Spleen (tissue), 11 donors: ENCODE data around the gene DHX38. TPM values are rescaled to one million over a fixed set of nuclear protein-coding genes. Genes with fewer than 3 reads are reported as not detected.

Experiments
- DNase-seq: peaks from one replicate; pipeline ENCODE4 v3.0.0-alpha.2; 2020
- H3K27ac ChIP-seq, 8 donors: fragments of 200-600 bp; sonication (generic) in 7 of 8; 1 replicate in 4 of 8; 2 replicates in 4 of 8; pipeline versions ENCODE4 v1.5.0 to v1.8.0; 2016 to 2021; ENCODE audit warnings: inconsistent platforms in 4 of 8, mild to moderate bottlenecking in 4 of 8, moderate library complexity in 1 of 8
- H3K27me3 ChIP-seq, 7 donors: fragments of 200-600 bp; sonication (generic) in 6 of 7; replicated peaks in 1 of 7; 1 replicate in 4 of 7; 2 replicates in 3 of 7; pipeline versions ENCODE4 v1.5.0 to v1.8.0; 2016 to 2021; ENCODE audit warnings: inconsistent platforms in 3 of 7, mild to moderate bottlenecking in 1 of 7
- H3K36me3 ChIP-seq, 6 donors: fragments of 200-600 bp; sonication (generic) in 5 of 6; 1 replicate in 4 of 6; 2 replicates in 2 of 6; pipeline versions ENCODE4 v1.5.0 to v1.8.0; 2016 to 2021; ENCODE audit warnings: inconsistent platforms in 2 of 6
- H3K4me1 ChIP-seq, 6 donors: fragments of 200-600 bp; sonication (generic) in 5 of 6; 1 replicate in 3 of 6; 2 replicates in 3 of 6; pipeline versions ENCODE4 v1.5.0 to v1.8.0; 2016 to 2021; ENCODE audit warnings: inconsistent platforms in 3 of 6
- H3K4me3 ChIP-seq, 8 donors: fragments of 200-600 bp; sonication (generic) in 7 of 8; 1 replicate in 4 of 8; 2 replicates in 4 of 8; pipeline versions ENCODE4 v1.5.0 to v1.8.0; 2016 to 2021; ENCODE audit warnings: inconsistent platforms in 4 of 8, mild to moderate bottlenecking in 4 of 8, moderate library complexity in 2 of 8
- H3K9me3 ChIP-seq, 8 donors: fragments of 200-600 bp; sonication (generic) in 7 of 8; 1 replicate in 4 of 8; 2 replicates in 4 of 8; pipeline versions ENCODE4 v1.5.0 to v1.8.0; 2016 to 2021; ENCODE audit warnings: inconsistent platforms in 4 of 8
- CTCF ChIP-seq, 11 experiments: fragments of 200-600 bp in 7 of 11; fragments of 450-650 bp in 4 of 11; sonication (generic) in 4 of 11; IDR thresholded peaks in 8 of 11; conservative IDR thresholded peaks in 3 of 11; 1 replicate in 7 of 11; 2 replicates in 4 of 11; pipeline versions ENCODE4 v1.4.0 to v1.8.0; 2016 to 2021; ENCODE audit warnings: antibody characterized with exemption in 11 of 11, inconsistent platforms in 4 of 11, mild to moderate bottlenecking in 1 of 11
- POLR2A ChIP-seq, 3 donors: fragments of 450-650 bp; IDR thresholded peaks; one replicate each; pipeline ENCODE4 v1.5.1; 2017; ENCODE audit warnings: antibody characterized with exemption in 3 of 3, mild to moderate bottlenecking in 1 of 3
- POLR2AphosphoS5 ChIP-seq, 3 donors: sonication (generic); formaldehyde crosslinking; IDR thresholded peaks; one replicate each; pipeline ENCODE4 v1.5.1; 2017; ENCODE audit warnings: antibody characterized with exemption in 3 of 3
- WGBS, 5 donors: extraction: QIAGEN DNeasy Blood & Tissue Kit in 3 of 5; methylation state at CpG; one replicate each; pipeline versions ENCODE4 v1.1.5 to v1.1.7; 2013 to 2018; 5-methylcytosine and 5-hydroxymethylcytosine counted together
- intact Hi-C: fragments of 100-400 bp; cut with DNase I; formaldehyde crosslinking; loops from one replicate; pipeline ENCODE4 v1.15.0; 2023; ENCODE audit warnings: low total_unique reads
- polyA plus RNA-seq, 3 donors: library from polyadenylated mRNA; stranded (reverse); fragments of 200-250 nt; gene quantifications; one replicate each; pipeline ENCODE4 v1.2.1, GENCODE V29; 2013
- total RNA-seq, 7 donors: library from RNA; depleted of rRNA in 3 of 7; stranded (reverse); fragments of >200 nt in 3 of 7; fragmentation: NEBNext Ultra II Directional in 4 of 7; extraction: Animal tissue kit (Norgen Biotek cat#: 25700) in 4 of 7; gene quantifications; one replicate each; pipeline versions ENCODE4 v1.1.0 to v1.2.1, GENCODE V29; 2016 to 2021
- donor health status: healthy with polysubstance abuse.
- donor health status: DM: no; HTN: no; CAD: no; lungs with moderate emphysema.
- donor health status: DM: no; HTN: no; CAD: no.
- donor health status: Bipolar disorder and iron deficiency.
- donor health status: healthy.
- donor health status: DM: no; HTN: no; CAD: no.
- donor health status: DM: yes; HTN: yes; CAD: no.

Gene DHX38
- total and polyA plus RNA-seq, 10 donors = 28.5 to 89.3 (median 70.1) TPM

GRCh38 chr16:72138064-72138572 lies 44.5 kb downstream of the DHX38 start:
- no peaks in the 10 kb centered on the region for H3K4me1 ChIP-seq
- H3K9me3 ChIP-seq = no peaks in the 10 kb centered on the region
- TF ChIP-seq POLR2AphosphoS5 (IDR thresholded peaks at IDR 0.05) = no peak
- TF ChIP-seq CTCF (IDR thresholded peaks at IDR 0.05 in 8 of 11, conservative IDR thresholded peaks at IDR 0.05 in 3 of 11) = no peak
- TF ChIP-seq POLR2A (IDR thresholded peaks at IDR 0.05) = no peak
- H3K27ac ChIP-seq = no peak overlapping the region
- H3K4me3 ChIP-seq = no peak overlapping the region
- no peak for DNase-seq
- 78 to 95% (median 86%) methylated on average over 4 of the region's 4 CpGs for WGBS, 5 donors
- no peaks in the 10 kb centered on the region for H3K27me3 ChIP-seq
- intact Hi-C loops = no loop called here
- peaks cover 0 to 4% (median 0%) of the 10 kb centered on the region in 6 donors for H3K36me3 ChIP-seq

GRCh38 chr16:72139908-72140307 lies 46.3 kb downstream of the DHX38 start:
- TF ChIP-seq POLR2AphosphoS5 (IDR thresholded peaks at IDR 0.05) = no peak
- no peak for TF ChIP-seq CTCF (IDR thresholded peaks at IDR 0.05 in 8 of 11, conservative IDR thresholded peaks at IDR 0.05 in 3 of 11)
- TF ChIP-seq POLR2A (IDR thresholded peaks at IDR 0.05) = no peak
- Histone ChIP-seq H3K4me3 (no peak overlapping the region), H3K27me3 (no peaks in the 10 kb centered on the region), H3K4me1 (no peaks in the 10 kb centered on the region), H3K36me3 (peaks cover 0 to 4% (median 0%) of the 10 kb centered on the region in 6 donors), H3K9me3 (no peaks in the 10 kb centered on the region), H3K27ac (no peak overlapping the region)
- WGBS, 5 donors = 95 to 99% (median 96%) methylated on average over 2 of the region's 2 CpGs
- intact Hi-C loops = no loop called here
- no peak for DNase-seq

GRCh38 chr16:72142476-72142875 lies 48.8 kb downstream of the DHX38 start:
- Histone ChIP-seq H3K27ac (no peak overlapping the region), H3K9me3 (peaks cover 0 to 7% (median under 1%) of the 10 kb centered on the region in 8 donors)
- intact Hi-C loops = no loop called here

More at GRCh38 chr16:72142476-72142875, 48.8 kb downstream of the DHX38 start:
- Histone ChIP-seq H3K4me1 (no peaks in the 10 kb centered on the region), H3K36me3 (no peaks in the 10 kb centered on the region), H3K27me3 (no peaks in the 10 kb centered on the region), H3K4me3 (no peak overlapping the region)
- no peak for DNase-seq
- TF ChIP-seq POLR2A (IDR thresholded peaks at IDR 0.05) = no peak
- no peak for TF ChIP-seq POLR2AphosphoS5 (IDR thresholded peaks at IDR 0.05)
- no peak for TF ChIP-seq CTCF (IDR thresholded peaks at IDR 0.05 in 8 of 11, conservative IDR thresholded peaks at IDR 0.05 in 3 of 11)
- WGBS, 5 donors = 71 to 95% (median 86%) methylated on average over 1 of the region's 1 CpG
